Hematopoietic multipotent progenitor cell treated with erythropoietin and hydrocortisone succinate and interleukin-3 and kit ligand, for 15 days (in vitro differentiated cells): Measurements from ENCODE around the gene MADCAM1.
"Not testable (repeated sequence)": the region's sequence is repeated elsewhere in the genome, so short reads cannot be mapped to it uniquely, and the experiment has no call there.

Source experiments
- DNase-seq: peaks from one replicate; pipeline ENCODE4 v3.0.0-alpha.2; 2015; ENCODE audit warnings: low spot score

The MADCAM1 gene

DNA sequence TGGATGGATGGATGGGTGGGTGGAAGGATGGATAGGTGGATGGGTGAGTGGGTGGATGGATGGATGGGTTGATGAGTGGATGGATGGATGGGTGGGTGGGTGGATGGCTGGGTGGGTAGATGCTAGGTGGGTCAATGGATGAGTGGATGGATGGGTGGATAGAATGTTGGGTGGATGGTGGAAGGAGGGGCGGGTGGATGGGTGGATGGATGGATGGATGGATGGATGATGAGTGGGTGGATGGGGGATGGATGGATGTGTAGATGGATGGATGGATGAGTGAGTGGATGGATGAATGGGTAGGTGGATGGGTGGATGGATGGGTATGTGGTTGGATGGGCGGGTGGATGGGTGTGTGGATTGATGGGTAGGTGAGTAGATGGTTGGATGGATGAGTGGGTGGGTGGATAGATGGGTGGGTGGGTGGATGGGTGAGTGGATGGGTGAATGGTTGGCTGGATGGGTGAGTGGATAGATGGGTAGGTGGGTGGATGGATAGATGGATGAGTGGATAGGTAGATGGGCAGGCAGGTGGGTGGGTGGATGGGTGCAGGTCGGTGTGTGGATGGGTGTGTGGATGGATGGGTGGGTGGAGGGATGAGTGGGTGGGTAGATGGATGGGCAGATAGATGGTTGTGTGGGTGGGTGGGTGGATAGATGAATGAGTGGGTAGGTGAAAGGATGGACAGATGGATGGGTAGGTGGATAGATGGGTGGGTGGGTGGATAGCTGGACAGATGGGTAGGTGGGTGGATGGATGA, 31.1 kb upstream of the MADCAM1 start:
- no peak for DNase-seq

DNA sequence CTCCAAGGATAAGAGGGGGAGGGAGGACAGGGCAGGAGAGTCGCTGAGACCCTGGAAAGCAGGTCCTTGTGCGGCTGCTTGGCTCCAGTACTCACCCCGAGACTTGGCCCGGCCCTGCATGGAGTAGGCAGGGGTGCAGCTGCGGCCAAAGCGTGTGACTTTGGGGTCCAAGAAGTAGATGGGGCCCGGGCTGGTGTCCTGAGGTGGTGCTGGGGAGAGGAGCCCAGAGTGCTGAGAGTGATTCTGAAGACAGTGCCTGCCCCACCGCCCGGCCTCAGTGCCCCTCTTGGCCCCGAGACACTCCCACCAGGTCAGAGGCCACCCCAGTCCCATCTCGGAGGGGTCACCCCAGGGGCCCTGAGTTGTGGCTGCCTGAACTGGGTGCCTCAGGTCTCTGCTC, 28.7 kb upstream of the MADCAM1 start:
- no peak for DNase-seq

DNA sequence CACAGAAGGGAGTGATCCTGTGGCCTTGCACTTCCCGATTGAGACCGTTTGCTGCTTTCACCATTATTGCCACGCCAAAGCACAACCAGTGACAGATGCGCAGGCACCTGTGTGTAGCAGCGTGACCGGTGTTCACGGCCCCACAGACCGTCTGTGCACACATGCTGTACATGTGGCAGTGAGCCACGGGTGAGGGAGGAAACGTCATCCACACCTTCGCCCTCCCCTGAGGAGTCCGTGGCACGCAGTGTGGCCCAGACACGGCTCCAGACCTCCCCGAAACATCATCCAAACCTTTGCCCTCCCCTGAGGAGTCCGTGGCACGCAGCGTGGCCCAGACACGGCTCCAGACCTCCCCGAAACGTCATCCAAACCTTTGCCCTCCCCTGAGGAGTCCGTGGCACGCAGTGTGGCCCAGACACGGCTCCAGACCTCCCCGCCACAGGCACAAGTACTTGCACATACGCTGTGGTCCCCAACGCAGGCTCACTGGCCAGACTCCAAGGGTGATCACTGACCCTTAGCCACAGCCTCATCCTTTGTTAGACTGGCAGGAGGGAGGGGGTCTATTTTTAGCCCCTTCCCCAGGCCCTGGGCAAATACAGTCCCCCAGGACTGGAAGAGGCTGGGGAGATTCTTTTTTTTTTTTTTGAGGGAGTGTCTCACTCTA, 27.6 kb upstream of the MADCAM1 start:
- no peak for DNase-seq

DNA sequence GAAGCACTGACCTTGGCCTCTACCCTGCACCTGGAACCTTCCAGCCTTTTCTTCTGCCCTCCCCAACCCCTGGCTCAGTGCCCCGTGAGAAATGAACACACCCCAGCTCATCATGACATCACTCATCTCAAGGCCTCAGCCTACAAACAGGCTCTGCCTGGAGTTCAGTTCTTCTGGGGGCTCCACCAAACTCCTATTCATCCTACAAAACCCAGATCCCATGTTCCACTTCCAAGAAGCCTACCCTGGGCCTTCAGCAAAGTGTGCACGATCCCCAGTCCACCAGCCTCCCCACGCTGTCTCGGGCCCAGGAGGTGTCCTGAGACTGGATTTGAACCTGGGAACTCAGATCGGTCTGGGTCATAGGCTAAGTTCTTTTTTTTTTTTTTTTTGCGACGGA, 26.5 kb upstream of the MADCAM1 start:
- DNase-seq, result no peak

DNA sequence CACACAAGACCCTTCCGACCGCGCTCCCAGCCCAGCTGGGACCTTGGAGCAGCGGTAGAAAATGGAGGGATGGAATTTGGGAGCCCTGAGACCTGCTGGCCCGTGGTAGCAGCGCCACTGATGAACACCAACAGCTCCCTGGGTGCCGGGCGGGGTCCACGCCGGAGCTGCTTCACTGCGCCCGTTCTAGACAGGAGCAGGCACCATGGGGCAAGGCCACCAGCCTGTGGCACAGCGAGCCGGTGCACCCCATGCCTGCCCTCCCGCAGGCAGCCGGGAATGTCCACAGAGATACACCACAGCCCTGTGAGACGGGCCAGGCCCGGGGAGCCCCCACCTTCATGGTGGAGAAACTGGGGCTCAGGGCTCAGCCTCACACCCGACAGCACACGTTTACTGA, 25.6 kb upstream of the MADCAM1 start:
- no peak for DNase-seq

DNA sequence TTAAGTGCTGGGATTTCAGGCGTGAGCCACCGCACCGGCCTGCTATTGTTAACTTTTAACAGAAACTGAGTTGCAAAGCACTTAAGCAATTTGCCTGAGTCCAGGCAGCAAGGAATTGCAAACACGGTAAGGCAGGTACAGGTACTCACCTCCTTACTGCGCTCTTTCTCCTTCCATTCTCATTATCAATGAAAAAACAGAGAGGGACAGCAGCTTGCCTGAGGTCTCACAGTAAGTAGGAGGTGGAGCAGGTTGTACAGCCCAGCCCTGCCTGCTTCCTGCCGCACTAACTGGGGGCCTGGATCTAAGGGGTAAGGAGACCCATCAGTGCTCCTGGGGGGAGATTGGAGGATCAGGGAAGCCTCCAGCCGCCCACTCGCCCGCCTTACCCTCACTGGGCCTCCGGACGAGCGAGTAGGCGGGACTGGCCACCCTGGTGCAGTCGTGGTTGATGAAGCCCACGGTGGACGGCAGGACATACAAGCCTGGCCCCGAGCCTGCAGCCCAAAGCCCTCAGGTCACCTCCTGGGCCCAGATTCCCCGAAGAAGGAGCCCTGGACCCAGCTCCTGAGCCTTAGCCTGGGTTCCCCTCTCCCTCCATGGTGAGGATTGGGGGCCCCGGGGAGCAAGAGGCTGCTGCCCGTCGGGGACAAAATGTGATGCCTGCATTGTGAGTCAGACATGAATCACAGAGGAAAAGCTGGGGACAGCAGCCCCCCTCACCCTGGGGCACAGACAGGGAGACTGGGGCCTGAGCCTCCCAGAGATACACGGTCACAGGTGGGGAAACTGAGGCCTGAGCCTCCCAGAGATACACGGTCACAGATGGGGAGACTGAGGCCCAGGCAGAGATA, 24.1 kb upstream of the MADCAM1 start:
- no peak for DNase-seq

DNA sequence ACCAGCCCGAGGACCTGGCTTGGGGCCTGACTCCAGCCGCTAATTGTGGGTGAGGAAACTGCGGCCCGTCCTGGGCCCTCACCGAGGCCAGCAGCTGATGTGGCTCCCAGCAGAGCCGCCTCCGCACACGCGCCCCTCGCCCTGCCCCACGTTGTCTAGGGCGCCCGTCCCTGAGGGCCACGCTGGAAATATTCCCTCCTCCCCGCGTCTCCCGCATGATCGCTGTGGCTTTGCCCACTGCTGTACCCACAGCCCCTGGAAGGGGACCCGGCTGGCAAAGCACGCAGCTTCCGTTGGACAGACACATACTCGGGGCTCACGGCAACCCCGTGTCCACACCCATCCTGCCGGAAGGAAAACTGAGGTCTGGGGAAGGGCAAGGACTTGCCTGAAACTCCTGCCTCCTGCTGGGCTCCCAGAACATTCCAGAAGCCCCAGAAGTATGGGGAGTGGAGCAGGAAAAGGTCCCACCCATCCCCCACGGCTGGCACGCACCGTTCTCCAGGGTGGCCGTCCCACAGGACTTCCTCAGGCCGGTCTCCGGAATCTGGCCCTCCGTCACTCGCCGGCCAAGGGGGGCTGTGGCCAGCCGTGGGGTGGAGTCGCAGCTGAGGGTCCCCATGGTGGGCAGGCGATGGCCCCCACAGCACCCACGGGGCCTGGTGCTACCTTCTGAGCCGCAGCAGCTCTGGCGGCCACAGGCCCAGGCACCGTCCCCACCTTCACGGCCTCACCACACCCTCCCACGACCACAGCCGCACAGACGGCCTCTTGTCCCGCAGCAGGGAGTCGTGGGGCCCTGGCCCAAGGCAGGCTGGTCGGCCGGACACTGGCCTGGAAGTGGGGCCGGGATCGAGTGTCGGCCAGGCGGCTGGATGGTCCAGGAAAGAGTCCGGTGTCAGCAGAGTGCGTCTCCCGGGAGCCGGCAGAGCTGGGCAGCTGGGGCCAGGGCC, 21.9 kb upstream of the MADCAM1 start:
- no peak for DNase-seq

DNA sequence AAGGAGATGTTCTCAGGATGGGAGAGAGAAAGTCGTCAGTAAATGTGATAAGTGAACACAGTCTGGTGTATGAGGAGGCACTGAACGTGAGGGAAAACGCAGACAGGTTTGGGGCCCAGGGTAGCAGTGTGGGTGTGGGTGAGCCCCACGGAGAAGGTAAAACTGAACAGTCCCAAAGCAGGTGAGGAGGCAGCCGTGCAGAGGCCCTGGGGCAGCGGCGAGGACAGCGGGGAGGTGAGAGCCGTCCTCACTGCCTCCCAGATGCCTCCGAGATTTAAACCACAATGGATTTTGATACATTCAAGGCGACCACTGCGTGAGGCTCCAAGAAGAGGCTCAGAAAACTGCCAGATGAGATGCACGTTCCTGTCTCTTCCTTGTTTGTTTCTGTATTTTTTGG, 20.9 kb upstream of the MADCAM1 start:
- DNase-seq, result no peak

DNA sequence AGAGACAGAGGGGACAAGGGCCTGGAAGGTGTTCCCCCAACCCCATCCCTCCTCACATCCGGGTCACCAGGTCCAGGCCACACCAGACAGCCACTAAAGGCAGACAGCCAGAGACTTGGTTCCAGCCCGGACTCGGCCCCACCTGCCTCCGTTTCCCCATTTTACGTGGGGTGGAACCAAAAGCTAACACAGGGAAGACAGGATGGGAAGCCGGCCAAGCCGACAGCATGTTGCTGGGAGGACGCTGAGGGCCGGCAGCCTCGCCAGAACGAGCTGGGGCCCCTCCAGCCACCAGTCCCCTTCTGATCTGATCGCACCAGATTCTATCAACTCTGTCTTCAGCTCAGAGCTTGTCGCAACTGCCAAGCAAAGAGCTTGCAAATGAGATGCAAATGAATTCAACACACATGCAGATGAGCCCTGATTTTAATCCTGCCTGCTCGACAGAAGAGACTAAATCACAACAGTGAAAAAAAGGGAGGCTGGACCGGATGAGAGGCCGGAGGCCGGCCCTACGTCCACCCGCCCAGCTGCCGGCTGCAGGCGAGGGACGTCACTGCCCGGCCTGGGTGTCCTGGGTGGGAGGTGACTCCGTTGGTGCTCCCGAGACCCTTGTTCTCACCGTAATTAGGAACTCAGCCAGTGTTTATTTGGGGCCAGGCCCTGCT, 17.9 kb upstream of the MADCAM1 start:
- DNase-seq, result no peak

DNA sequence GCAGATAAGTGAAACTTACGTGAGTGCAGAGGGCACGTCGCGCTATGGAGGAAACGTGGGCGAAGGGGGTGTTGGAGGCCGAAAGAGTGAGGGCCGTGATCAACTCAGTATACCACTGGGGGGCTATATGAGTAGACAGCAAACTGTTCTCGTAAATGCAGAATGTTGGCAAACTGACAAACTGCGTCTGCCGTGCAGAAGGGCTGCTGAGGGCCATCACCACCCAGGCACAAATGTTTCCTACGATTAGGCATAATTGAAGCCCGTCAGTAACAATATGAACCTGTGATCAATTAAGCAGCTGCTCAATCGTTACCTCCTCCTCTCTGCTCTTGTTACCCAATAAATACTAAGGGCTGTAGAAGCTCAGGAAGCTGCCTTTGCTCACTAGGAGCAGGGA, 17.3 kb upstream of the MADCAM1 start:
- no peak for DNase-seq

DNA sequence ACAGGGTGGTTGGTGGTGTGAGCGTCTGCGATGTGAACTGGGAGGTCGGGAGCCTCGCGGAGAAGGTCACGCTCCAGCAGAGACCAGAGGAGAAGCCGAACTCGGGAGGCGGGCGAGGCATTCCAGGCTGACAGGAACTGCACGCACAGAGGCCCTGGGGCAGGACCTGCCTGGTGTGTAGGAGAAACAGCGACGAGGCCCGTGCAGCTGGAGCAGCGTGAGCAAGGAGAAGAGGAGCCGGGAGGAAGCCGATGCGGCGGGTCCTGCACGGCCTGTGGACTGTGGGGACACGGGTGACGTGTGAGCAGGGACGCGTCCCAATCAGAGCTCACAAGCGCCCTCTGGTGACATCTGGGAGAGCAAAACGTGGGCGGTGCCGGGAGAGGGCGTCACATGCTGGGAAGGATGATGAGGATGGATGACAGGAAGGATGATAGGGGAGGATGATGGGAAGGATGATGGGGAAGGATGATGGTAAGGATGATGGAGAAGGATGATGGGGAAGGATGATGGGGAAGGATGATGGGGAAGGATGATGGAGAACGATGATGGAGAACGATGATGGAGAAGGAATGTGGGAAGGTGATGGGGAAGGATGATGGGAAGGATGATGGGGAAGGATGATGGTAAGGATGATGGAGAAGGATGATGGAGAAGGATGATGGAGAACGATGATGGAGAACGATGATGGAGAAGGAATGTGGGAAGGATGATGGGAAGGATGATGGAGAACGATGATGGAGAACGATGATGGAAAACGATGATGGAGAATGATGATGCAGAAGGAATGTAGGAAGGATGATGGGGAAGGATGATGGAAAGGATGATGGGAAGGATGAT, 16.1 kb upstream of the MADCAM1 start:
- peak; percentile 33 for DNase-seq

DNA sequence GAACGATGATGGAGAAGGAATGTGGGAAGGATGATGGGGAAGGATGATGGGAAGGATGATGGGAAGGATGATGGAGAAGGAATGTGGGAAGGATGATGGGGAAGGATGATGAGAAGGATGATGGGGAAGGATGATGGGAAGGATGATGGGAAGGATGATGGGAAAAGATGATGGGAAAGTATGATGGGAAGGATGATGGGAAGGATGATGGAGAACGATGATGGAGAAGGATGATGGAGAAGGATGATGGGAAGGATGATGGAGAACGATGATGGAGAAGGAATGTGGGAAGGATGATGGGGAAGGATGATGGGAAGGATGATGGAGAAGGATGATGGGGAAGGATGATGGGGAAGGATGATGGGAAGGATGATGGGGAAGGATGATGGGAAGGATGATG, 15.2 kb upstream of the MADCAM1 start:
- not testable (repeated sequence) for DNase-seq

DNA sequence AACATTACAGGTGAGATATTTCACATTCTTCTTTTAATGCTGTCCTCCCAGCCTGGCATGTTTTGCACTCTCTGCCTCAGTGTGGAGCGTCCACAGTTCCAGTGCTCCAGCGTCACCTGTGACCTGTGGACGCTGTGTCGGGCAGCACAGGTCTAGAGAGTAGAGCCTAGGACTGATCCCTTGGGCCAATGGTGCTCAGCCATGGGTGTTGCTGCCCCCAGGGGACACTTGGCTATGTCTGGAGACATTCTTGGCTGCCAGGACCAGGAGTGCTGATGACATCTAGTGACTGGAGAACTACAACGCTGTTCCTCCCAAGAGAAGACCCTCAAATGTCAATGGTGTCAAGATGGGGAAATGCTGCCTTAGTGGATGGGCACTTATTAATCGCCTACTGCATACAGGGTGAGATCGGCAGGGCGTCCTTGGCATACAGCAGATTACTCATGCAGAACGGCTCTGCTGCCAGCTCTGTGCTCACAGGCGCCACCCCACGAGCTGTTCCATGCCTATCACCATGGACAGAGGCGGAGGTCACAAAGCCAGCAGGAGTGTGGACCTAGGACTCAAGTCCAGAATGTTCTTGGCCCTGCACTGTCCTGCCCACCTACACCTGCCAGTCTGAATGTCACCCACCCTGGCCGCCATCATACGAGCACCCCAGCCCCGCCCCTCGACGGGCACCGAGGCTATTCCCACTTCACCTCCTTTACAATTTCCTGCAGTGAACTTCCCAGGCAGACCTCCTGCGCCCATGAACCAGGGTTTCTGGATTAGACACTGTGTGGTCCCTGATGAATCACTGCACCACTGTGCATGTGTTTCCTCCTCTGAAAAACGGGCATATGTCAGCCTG, 13.9 kb upstream of the MADCAM1 start:
- no peak for DNase-seq

DNA sequence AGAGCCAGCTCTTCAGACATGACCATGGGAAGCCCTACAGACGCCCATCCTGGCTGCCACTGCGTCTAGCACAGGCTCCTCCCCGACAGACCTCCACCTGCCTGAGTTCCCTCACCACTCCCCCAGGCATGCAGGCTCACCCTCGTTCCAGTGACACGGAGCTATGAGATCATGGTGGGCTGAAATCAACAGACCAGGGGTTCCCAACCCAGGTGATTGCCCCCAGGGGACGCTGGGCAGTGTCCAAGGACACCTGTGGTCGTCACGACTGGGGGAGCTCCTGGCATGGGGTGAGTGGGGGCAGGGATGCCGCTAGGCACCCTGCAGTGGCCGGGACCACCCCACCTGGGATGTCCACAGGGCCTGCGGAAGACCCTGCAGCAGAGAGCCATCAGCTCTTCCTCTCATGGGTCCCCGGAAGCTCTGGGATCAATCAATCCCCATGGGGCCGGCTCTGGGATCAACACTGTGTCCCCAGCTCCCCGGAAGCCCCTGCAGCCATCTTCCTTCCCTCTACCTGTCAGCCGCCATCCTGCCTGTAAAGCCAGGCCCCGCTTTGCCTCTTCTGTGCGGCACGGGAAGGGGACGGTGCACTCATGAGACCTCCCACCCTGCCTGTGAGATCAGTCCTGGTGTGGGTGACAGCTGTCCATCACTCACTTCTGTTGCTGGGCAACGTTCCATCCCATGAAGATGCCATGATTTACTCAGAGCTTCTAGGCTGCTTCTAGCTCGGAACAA, 12.8 kb upstream of the MADCAM1 start:
- DNase-seq, result no peak

DNA sequence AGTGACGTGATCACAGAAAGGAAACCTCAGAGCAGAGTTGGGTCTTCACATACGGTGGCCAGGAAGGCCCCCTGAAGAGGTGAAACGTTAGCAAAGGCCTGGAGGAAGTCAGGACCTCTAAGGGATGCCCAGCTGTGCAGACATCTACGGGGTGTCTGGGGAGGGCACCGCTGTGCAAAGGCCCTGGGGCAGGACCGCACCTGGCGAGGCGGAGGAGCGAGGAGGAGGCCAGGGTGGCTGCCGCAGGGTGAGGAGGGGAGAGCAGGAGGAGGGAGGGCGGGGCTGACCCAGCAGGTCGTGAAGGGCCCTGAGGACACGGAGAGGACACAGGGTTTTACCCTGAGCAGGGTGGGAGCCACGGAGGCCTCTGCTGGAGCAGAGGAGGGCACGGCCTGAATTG, 11.8 kb upstream of the MADCAM1 start:
- no peak for DNase-seq

DNA sequence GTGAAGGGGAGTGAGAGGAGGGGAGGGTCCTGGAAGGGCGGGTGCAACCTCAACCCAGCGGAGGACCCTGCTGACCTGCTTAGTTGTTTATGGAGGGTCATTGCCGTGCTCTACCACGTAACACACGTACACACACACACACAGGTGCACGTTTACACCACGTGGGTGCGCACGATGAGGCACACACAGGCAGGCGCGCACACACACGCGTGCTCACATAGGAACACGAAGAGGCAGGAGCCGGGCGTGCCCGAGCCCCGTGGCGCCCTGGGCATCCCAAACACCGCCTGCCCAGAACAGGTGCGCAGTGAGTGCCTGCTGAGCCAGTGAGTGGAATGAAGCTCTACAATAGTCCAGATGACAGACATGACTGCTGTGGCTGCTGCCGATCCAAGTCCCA, 11.2 kb upstream of the MADCAM1 start:
- DNase-seq, result no peak

DNA sequence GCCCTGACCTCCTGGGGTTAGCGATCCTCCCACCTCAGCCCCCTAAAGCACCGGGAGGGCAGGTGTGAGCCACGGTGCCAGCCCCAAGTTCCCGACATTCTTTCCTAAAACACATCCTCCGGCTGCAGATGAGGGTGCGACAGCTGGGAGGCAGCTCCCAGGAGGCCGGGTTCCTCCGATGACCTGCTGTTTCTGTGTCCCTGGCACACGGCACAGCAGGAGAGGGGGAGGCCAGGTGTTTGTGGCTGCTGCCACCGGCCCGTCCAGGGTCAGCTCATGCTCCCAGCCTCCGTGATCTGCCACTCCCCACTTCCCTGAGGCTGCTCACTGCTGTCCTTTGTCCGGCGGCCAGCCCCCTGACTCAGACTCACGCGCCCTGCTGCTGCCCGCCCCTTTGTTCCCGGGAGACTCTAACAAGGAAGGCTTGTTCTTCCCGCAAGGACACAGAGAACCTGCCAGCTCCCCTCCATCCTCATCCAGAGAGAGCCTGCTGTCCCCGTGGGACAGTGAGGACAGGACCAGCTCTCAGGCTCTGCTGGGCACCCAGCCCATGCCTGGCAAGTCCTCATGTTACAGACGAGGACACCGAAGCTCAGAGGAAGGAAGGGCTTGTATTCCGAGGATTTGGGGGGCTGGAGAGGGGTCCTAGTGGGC, 10.6 kb upstream of the MADCAM1 start:
- no peak for DNase-seq
